ENCODE data around the gene ZNF710. TPM values are rescaled to one million over a fixed set of nuclear protein-coding genes. Genes with fewer than 3 reads are reported as not detected.

ZNF710 gene
- total RNA-seq, 1 experiment from 2014 or later: 10.0 TPM

DNA sequence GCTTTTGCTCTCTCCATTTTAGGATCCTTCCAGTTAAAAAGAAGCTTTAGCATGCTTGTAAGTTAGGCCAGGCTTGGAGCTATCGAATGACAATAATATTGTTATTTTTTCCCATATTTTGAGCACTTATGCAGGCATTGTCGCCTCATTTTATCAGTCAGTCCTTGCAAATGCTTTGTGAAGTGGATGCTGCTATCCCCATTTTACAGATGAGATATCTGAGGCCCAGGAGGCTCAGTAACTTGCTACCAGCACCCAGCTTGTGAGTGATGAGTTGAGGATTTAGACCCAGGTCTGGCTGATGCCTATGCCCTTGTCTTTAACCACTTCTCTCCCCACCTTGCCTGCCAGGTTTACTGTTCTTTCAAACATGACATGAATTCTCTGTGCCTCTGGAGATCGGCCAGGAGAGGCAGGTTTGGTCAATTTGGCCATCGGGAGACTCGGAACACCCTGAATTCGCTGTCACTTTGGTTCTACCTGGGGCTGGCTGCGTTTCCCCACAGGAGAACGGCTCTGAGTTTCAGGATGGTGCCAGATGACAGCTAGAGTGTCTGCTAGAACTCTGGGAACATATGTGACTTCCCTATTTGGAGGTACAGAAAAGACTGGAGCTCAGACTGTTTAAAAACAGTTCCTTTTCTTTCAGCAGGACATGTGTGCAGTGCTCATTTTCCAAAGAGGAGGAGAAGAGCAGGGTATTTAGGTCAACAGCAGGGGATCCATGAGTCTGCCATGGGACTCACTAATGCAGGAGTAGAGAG, 25.5 kb upstream of the ZNF710 start:
- no peak overlapping the region for H2AFZ ChIP-seq (ENCODE audit: low read depth, low read length, poor library complexity, severe bottlenecking)
- no peak for ATAC-seq
- H3K9me3 ChIP-seq (ENCODE audit: control insufficient read depth in 1 of 2, insufficient read depth in 1 of 2, low read depth in 1 of 2, low read length in 2 of 2): no peaks in the 10 kb centered on the region
- no peak overlapping the region for H3K27ac ChIP-seq (ENCODE audit: low read depth, low read length)
- no peak overlapping the region for H3K9ac ChIP-seq (ENCODE audit: low read length)
- no peaks in the 10 kb centered on the region for H3K27me3 ChIP-seq (ENCODE audit: insufficient read depth, low read length)
- RAD21 ChIA-PET (ENCODE audit: low non-redundant PET in 1 of 2, low total read pairs in 2 of 2, uncharacterized antibody in 2 of 2, unreplicated experiment in 2 of 2): no interaction called here
- POLR2A ChIA-PET: no interaction called here
- H3K4me3 ChIP-seq (replicated peaks in 1 of 2; ENCODE audit: low read depth in 1 of 2, low read length in 2 of 2): no peak overlapping the region
- intact Hi-C loops (cut with micrococcal nuclease): no loop called here
- no TSS peak for BruUV-seq (replicated peaks)
- H3K4me1 ChIP-seq (ENCODE audit: control insufficient read depth in 1 of 2, insufficient read depth in 2 of 2, low read length in 2 of 2): peaks cover 0 to 11% of the 10 kb centered on the region in 2 experiments; a peak in 2 of 4 replicates
- TF ChIP-seq EZH2phosphoT487 (IDR thresholded peaks at IDR 0.05; ENCODE audit: borderline replicate concordance): no peak
- no peak for TF ChIP-seq EZH2 (IDR thresholded peaks at IDR 0.05)
- TF ChIP-seq JUND (IDR thresholded peaks at IDR 0.05): no peak
- TF ChIP-seq, protein P1, sequence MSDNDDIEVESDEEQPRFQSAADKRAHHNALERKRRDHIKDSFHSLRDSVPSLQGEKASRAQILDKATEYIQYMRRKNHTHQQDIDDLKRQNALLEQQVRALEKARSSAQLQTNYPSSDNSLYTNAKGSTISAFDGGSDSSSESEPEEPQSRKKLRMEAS (IDR thresholded peaks at IDR 0.05): no peak
- no peak for TF ChIP-seq CBX3 (IDR thresholded peaks at IDR 0.05; ENCODE audit: low read depth)
- TF ChIP-seq CTCF (IDR thresholded peaks at IDR 0.05 in 2 of 3, conservative IDR thresholded peaks at IDR 0.05 in 1 of 3; ENCODE audit: borderline replicate concordance in 1 of 3, insufficient read depth in 1 of 3, low read depth in 2 of 3, low read length in 2 of 3): no peak
- no peak for TF ChIP-seq POLR2AphosphoS5 (IDR thresholded peaks at IDR 0.05; ENCODE audit: low read depth, low read length)
- TF ChIP-seq YY1 (IDR thresholded peaks at IDR 0.05; ENCODE audit: extremely low read depth, insufficient replicate concordance, low read depth, low read length): no peak
- no peak for TF ChIP-seq SRF (IDR thresholded peaks at IDR 0.05; ENCODE audit: low read depth)
- no peaks in the 10 kb centered on the region for H3K9me2 ChIP-seq (ENCODE audit: insufficient read depth)
- H3K4me2 ChIP-seq (ENCODE audit: low read length): no peak overlapping the region
- H3K79me2 ChIP-seq (ENCODE audit: insufficient read depth, low read length): no peaks in the 10 kb centered on the region
- no peaks in the 10 kb centered on the region for H4K20me1 ChIP-seq (ENCODE audit: insufficient read depth)
- no peak for DNase-seq (ENCODE audit: low read depth, low spot score)
- CTCF ChIA-PET: no interaction called here
- H3K36me3 ChIP-seq (ENCODE audit: control insufficient read depth in 1 of 2, insufficient read depth in 2 of 2, low read length in 2 of 2): no peaks in the 10 kb centered on the region
